Peyer's patch (tissue), 4 donors: ENCODE results near the gene GRB14.

Experiments
- CTCF ChIP-seq, 6 experiments: fragments of 450-650 bp in 4 of 6; fragments of 200-600 bp in 2 of 6; sonication (generic) in 1 of 6; IDR thresholded peaks; one replicate each; pipeline ENCODE4 v1.5.1; 2017 to 2019; ENCODE audit warnings: antibody characterized with exemption in 6 of 6, mild to moderate bottlenecking in 3 of 6, moderate library complexity in 1 of 6
- POLR2A ChIP-seq, 2 donors: fragments of 450-650 bp; IDR thresholded peaks; one replicate each; pipeline ENCODE4 v1.5.1; 2017; ENCODE audit warnings: antibody characterized with exemption in 2 of 2, mild to moderate bottlenecking in 2 of 2, moderate library complexity in 2 of 2

GRCh38 chr2:164449706-164450105 lies 171.6 kb downstream of the GRB14 start:
- no peak for TF ChIP-seq POLR2A (IDR thresholded peaks at IDR 0.05)
- TF ChIP-seq CTCF (IDR thresholded peaks at IDR 0.05), result no peak
